ENCODE results near the gene CEP97. TPM values are rescaled to one million over a fixed set of nuclear protein-coding genes. Genes with fewer than 3 reads are reported as not detected.
A peak's percentile ranks its signal among the peaks of the same experiment; 100 is the strongest.

CEP97 gene
- total RNA-seq, 2 donors from 2014 or later, result 5.5 to 7.1 TPM

DNA sequence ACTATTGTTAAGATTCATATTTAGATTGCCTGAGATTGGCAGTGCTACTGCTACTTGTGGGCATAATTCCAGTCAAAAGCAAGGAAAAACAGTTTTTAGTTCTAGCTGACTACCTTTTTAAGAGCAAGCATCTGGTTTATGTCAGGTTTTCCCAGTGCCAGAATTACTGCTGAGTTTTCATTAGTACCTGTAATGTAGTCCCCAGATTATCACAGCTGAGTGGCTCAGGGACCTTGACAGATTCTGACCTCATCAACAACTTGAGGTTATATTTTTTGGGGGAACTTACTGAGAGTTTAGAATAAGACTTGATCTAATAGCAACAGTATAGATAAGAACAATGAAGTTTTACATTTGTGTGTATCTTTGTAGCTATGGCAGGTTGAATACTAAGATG lies 85.6 kb downstream of the CEP97 start:
- intact Hi-C loops (cut with DNase I), result no loop called here
- Histone ChIP-seq H3K4me3 (no peak overlapping the region), H3K9ac (ENCODE audit: low read depth in 2 of 2, low read length in 2 of 2) (no peak overlapping the region), H3K4me1 (peaks cover 10% of the 10 kb centered on the region), H3K36me3 (no peaks in the 10 kb centered on the region), H3K9me3 (no peaks in the 10 kb centered on the region), H3K27me3 (no peaks in the 10 kb centered on the region), H3K27ac (no peak overlapping the region)
- no peak for DNase-seq
- TF ChIP-seq, protein P1, sequence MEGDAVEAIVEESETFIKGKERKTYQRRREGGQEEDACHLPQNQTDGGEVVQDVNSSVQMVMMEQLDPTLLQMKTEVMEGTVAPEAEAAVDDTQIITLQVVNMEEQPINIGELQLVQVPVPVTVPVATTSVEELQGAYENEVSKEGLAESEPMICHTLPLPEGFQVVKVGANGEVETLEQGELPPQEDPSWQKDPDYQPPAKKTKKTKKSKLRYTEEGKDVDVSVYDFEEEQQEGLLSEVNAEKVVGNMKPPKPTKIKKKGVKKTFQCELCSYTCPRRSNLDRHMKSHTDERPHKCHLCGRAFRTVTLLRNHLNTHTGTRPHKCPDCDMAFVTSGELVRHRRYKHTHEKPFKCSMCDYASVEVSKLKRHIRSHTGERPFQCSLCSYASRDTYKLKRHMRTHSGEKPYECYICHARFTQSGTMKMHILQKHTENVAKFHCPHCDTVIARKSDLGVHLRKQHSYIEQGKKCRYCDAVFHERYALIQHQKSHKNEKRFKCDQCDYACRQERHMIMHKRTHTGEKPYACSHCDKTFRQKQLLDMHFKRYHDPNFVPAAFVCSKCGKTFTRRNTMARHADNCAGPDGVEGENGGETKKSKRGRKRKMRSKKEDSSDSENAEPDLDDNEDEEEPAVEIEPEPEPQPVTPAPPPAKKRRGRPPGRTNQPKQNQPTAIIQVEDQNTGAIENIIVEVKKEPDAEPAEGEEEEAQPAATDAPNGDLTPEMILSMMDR (IDR thresholded peaks at IDR 0.05), result no peak

DNA sequence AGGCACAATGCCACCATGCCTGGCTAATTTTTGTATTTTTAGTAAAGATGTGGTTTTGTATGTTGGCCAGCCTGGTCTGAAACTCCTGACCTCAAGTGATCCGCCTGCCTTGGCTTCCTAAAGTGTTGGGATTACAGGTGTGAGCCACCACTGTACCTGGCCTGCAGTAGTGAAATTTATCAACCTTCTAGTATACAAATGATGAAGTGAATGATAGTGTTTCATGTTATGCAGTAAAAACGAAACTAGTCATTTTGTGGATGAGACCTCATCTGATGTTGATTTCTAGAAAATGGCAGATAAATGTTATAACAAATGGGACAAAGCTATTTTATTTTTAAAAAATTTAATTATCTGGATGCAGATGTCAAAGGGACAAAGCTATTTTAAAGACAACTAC lies 87.5 kb downstream of the CEP97 start:
- intact Hi-C loops (cut with DNase I), result no loop called here

DNA sequence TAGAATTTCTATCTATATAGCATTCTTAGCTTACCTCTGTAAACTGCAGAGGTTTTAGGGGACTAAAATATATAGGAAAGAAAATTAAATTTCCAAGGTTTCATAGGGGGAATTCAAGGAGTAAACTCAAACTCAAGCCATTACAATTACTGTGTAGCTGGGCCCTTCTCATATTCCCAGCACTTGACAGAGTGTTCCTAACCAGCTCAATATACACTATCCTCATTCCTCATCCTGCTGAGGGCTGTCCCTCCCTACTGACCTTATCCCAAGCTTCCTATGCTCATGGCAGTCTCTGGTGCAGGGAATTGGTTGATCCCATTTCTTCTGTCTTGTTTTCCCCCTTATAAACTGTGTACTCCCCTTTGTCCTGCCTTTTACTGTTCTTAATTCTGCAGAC lies 88.5 kb downstream of the CEP97 start:
- intact Hi-C loops (cut with DNase I), result no loop called here
- DNase-seq, result no peak

More for the DNA sequence above, 87.5 kb downstream of the CEP97 start:
- Histone ChIP-seq H3K27me3 (no peaks in the 10 kb centered on the region), H3K27ac (no peak overlapping the region), H3K9ac (ENCODE audit: low read depth in 2 of 2, low read length in 2 of 2) (no peak overlapping the region), H3K36me3 (no peaks in the 10 kb centered on the region), H3K4me3 (no peak overlapping the region), H3K4me1 (peaks cover 11% of the 10 kb centered on the region), H3K9me3 (no peaks in the 10 kb centered on the region)
- no peak for DNase-seq
- TF ChIP-seq, protein P1 (IDR thresholded peaks at IDR 0.05), result no peak

DNA sequence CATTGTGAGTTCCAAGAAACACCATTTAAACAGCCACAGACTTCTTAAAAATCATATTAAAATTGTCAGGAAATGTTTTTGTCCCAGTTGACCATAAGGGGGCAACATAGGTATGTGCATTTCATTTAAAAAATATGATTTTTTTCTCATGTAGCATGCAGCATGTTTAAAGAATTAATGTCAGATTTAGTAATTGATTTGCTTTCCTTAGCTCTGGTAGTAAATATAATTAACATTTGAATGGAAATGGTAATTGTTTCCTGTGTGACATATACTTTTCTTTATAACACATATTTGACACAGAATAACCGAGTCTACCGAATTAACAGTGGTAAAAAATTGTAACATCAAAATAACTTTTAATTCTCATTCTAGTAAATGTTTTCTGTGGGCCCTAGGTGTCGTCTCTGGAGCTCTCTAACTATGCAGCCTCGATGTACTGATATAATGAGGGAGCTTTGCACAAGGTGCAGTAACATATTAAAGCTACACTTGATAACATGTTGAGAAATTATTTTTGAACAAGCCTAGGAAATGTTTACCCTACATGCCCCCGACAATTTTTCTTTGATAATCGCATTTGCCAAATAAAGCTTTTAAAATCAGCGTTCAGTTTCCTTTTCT lies 89.5 kb downstream of the CEP97 start:
- Histone ChIP-seq H3K9me3 (no peaks in the 10 kb centered on the region), H3K27me3 (no peaks in the 10 kb centered on the region), H3K4me1 (peaks cover 11% of the 10 kb centered on the region), H3K9ac (ENCODE audit: low read depth in 2 of 2, low read length in 2 of 2) (peak overlapping the region in 1 of 2 donors; percentile 13), H3K27ac (no peak overlapping the region), H3K36me3 (no peaks in the 10 kb centered on the region), H3K4me3 (no peak overlapping the region)
- TF ChIP-seq, protein P1 (IDR thresholded peaks at IDR 0.05), result peak; percentile 65
- intact Hi-C loops (cut with DNase I), result no loop called here
- no peak for DNase-seq

More for the DNA sequence above, 88.5 kb downstream of the CEP97 start:
- Histone ChIP-seq H3K9me3 (no peaks in the 10 kb centered on the region), H3K9ac (ENCODE audit: low read depth in 2 of 2, low read length in 2 of 2) (no peak overlapping the region), H3K27me3 (no peaks in the 10 kb centered on the region), H3K27ac (no peak overlapping the region), H3K4me3 (no peak overlapping the region), H3K36me3 (no peaks in the 10 kb centered on the region), H3K4me1 (peaks cover 11% of the 10 kb centered on the region)
- TF ChIP-seq, protein P1 (IDR thresholded peaks at IDR 0.05), result no peak

DNA sequence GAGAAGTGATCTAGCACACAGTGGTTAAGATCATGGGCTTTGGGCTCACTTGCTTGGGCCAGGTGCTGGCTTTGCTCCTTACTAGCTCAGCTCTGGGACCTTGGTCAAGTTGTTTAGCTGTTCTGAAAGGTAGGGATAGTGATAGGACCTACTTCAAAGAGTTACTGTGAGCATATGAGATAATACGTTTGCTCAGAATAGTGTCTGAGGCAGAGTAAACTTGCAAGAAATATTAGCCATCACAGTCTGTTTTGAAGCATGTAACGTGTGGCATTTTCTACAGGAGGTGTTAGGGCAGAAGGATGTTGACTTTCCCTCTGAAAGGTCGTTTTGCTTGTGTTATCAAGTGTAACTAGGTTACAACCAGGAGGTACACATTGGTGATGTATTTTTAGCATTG lies 90.4 kb downstream of the CEP97 start:
- TF ChIP-seq, protein P1 (IDR thresholded peaks at IDR 0.05), result no peak
- Histone ChIP-seq H3K9ac (ENCODE audit: low read depth in 2 of 2, low read length in 2 of 2) (peak overlapping the region in 1 of 2 donors; percentile 61), H3K27me3 (no peaks in the 10 kb centered on the region), H3K27ac (no peak overlapping the region), H3K36me3 (no peaks in the 10 kb centered on the region), H3K9me3 (no peaks in the 10 kb centered on the region), H3K4me3 (no peak overlapping the region), H3K4me1 (peaks cover 11% of the 10 kb centered on the region)
- no peak for DNase-seq
- intact Hi-C loops (cut with DNase I), result no loop called here
